HEK293 (cell line): ENCODE results near the gene SLC6A6.

Source experiments
- ATF2 ChIP-seq: fragments of 450-650 bp; formaldehyde crosslinking; IDR thresholded peaks from 2 replicates; pipeline ENCODE4 v1.5.1; 2016; ENCODE audit warnings: missing biosample characterization, missing genetic modification characterization, low read depth
- KLF7 ChIP-seq: fragments of 450-650 bp; formaldehyde crosslinking; IDR thresholded peaks from 2 replicates; pipeline ENCODE4 v1.5.1; 2016; ENCODE audit warnings: missing biosample characterization, missing genetic modification characterization, borderline replicate concordance
- REST ChIP-seq: fragments of 450-650 bp; formaldehyde crosslinking; IDR thresholded peaks from 2 replicates; pipeline ENCODE4 v1.5.1; 2016; ENCODE audit warnings: missing biosample characterization, missing genetic modification characterization
- ZNF266 ChIP-seq: fragments of 450-650 bp; formaldehyde crosslinking; IDR thresholded peaks from 2 replicates; pipeline ENCODE4 v1.5.1; 2016; ENCODE audit warnings: missing biosample characterization, missing genetic modification characterization, low read depth
- ZNF366 ChIP-seq: fragments of 450-650 bp; formaldehyde crosslinking; conservative IDR thresholded peaks from 2 replicates; pipeline ENCODE4 v1.5.1; 2016; ENCODE audit warnings: missing biosample characterization, missing genetic modification characterization
- ZNF624 ChIP-seq: fragments of 450-650 bp; formaldehyde crosslinking; IDR thresholded peaks from 2 replicates; pipeline ENCODE4 v1.5.1; 2017; ENCODE audit warnings: missing biosample characterization, missing genetic modification characterization

GRCh38 chr3:14533457-14533958, 131.1 kb downstream of the SLC6A6 start:
- no peak for TF ChIP-seq REST (tag by site-specific recombination)
- no peak for TF ChIP-seq ZNF624 (tag by site-specific recombination)
- TF ChIP-seq ZNF366 (tag by site-specific recombination): no peak
- TF ChIP-seq ATF2 (tag by site-specific recombination): no peak
- no peak for TF ChIP-seq KLF7
- TF ChIP-seq ZNF266 (tag by site-specific recombination): no peak
